ENCODE measurements around the gene EIF3M.
"Not testable (repeated sequence)": the region's sequence is repeated elsewhere in the genome, so short reads cannot be mapped to it uniquely, and the experiment has no call there.

The EIF3M gene

DNA sequence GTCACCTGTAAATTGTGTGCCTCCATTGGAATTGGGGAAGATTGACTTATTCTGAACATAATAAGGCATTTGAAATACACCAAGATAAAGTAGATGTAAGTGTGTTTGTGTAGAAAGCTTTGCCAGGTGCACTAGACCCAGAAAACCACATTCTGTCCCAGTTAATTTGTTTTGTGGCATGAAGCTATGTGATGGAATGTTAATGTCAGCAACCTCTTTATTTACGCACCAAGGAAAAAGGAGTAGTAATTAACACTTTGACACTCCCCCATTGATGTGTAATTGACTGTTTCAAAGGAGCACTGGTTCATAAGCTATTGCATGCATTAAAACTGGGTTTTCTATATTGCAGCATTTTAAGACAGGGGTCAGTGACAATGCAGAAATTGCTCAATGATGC is 14.3 kb downstream of the EIF3M start:
- no peak for DNase-seq

GRCh38 chr11:32602657-32603415 is 19.2 kb downstream of the EIF3M start:
- no peak for DNase-seq

GRCh38 chr11:32606220-32606619 is 22.6 kb downstream of the EIF3M start:
- no peak for DNase-seq

- not testable (repeated sequence) for DNase-seq
Measured at GRCh38 chr11:32608826-32609225, 25.2 kb downstream of the EIF3M start.

- no peak for DNase-seq
Measured at GRCh38 chr11:32610797-32611352, 27.2 kb downstream of the EIF3M start.

DNA sequence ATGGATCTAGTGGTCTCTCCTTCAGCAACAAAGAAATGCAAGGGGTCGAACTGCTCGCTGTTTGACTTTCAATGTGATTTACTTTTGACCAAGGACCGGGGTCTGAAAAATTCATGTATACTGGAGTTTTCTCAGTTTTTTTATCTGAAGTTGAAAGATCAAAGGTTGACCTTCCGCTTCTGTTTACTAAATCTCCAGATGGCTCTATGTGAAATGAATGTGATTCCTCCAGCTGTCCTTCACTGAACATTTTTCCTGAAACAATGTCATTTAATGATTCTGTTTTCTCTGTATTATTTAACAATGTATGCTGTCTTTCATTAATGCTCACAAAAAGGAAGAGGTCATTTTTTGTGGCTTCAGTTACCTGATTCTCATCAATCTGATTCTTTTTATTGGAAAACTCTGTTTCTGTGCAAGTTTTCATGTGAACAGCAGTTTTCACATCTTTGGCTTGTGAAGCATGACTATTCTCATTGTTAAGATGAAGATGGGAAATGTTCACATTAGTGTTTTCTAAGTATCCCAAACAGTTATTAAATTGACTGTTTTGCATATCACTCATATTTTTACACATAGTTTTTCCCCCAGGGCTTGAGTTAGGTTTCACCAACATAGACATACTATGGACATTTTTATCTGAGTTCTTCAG is 30.0 kb downstream of the EIF3M start:
- no peak for DNase-seq

- DNase-seq, result no peak
Measured at GRCh38 chr11:32615422-32615821, 31.8 kb downstream of the EIF3M start.

- DNase-seq, result no peak
Measured at GRCh38 chr11:32616903-32617302, 33.3 kb downstream of the EIF3M start.

- no peak for DNase-seq
Measured at GRCh38 chr11:32630844-32631243, 47.2 kb downstream of the EIF3M start.

GRCh38 chr11:32635819-32636218 is 52.2 kb downstream of the EIF3M start:
- no peak for DNase-seq

DNA sequence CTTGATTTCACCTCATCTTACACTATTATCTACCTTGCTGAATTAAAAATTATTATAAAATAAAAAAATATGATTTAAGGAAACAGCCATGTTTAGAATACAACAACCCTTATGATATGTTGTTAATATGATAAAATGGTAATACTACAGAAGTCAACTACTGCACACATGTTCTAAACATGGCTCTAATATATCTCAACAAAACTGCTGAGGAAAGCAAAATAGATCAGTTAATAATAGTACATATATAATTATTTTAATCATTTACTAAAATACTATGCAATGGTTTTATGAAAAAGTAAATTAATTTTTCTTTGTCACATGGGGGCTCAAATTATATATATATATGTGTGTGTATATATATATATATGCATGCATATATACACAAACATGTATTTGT is 57.7 kb downstream of the EIF3M start:
- DNase-seq, result no peak

DNA sequence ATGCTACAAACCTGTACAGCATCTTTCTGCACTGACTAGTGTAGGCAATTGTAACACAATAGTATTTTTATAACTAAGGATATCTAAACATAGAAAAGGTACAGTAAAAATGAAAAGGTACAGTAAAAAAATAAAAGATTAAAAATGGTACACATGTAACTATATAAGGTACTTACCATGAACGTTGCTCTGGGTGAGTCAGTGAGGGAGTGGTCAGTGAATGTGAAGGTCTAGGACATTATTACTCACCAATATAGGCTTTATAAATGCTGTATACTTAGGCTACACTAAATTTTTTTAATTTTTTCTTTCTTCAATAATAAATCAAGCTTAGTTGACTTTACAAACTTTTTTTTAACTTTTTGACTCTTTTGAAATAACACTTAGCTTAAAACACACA is 59.9 kb downstream of the EIF3M start:
- DNase-seq, result no peak
